HG03196 (cell line): Measurements from ENCODE around the gene VAV3.
"Not testable (repeated sequence)": the region's sequence is repeated elsewhere in the genome, so short reads cannot be mapped to it uniquely, and the experiment has no call there.

Source experiments
- ATAC-seq: cut with Tn5 transposase; IDR thresholded peaks from one replicate; pipeline ENCODE4 v1.9.1; 2021; ENCODE audit not compliant: unreplicated experiment

The VAV3 gene

GRCh38 chr1:107895403-107896191 lies 69.4 kb downstream of the VAV3 start:
- ATAC-seq: no peak

- ATAC-seq: no peak
Observed at GRCh38 chr1:107894605-107895004, 70.4 kb downstream of the VAV3 start.

DNA sequence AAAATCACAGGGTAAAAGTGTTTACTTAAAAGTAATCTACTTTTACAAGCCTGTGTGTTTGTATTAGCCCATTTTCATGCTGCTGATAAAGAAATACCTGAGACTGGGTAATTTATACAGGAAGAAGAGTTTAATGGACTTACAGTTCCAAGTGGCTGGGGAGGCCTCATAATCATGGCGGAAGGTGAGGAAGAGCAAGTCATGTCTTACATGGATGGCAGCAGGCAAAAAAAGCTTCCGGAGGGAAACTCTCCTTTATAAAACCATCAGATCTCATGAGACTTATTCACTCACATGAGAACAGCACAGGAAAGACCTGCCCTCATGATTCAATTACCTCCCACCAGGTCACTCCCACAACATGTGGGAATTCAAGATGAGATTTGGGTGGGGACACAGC lies 71.6 kb downstream of the VAV3 start:
- not testable (repeated sequence) for ATAC-seq

DNA sequence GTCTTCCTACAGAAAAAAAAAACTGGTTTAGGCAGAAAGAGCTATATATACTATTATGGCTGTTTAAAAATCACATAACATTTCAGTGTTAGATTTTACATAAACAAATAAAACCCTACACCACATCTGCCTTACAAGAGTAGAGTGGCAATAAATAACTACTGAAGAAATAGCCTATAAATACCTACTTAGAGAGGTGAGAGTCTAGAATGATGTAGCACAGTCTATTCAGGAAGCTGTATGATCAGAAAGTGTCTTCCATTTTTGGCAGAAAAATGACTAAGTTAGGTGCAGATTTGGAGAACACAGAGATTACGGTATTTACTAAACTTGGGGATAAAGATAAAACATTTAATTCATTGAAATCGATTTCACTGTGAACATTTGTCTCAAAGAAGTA lies 75.5 kb downstream of the VAV3 start:
- no peak for ATAC-seq

DNA sequence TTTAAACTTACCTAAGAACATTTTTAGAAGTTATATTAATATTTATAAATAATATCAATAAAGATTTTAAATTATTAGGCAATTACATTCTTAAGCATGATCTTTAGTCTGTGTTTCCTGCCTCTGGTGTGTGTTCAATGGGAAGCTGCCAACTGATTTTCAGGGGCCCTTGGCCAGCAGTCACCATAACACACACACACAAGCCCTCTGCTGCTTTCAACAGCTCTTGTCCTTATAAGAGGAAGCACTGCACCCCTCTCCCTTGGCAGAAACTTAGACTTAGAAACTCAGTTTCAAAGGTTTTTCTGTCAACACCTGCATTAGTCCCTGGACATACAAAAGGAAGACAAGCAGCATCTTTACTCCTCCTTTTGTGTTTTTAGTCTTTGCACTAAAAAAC lies 81.4 kb downstream of the VAV3 start:
- ATAC-seq: no peak

DNA sequence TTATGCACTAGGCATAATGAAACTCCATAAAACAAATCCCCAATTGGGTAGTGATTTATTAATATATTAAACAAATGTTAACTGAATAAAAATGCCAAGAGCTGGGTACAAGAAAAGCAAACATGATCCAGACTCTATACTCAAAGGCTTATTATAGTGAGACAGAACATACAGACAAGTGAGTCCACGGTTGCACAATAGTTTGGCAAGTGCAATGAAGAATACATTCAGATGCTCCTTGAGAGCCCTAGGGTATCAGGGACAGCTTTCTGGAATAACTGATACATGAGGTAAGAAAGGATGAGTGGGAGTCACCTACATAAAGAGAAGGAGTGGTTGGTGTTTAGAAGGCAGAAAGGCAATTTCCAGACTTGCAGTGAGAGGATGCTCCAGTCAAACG lies 85.1 kb downstream of the VAV3 start:
- no peak for ATAC-seq

- ATAC-seq: no peak
Observed at GRCh38 chr1:107879346-107879745, 85.6 kb downstream of the VAV3 start.

DNA sequence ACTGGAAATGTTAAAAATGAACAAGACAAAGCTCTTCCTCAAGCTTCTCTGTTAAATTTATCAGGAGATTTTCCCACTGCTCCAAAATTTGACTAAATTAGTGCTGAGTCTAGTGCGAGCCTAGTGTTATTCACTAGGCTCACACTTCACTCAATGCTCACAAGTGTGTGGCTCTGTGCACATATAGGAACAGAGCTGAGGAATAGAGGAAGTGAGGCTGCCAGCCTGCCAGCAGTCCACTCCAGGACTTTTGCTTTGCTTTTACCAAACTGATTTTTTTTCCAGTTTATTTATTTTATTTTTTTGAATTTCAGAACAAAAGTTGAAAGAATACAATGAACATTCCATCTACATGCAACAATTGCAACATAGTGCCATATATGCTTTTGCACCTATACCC lies 87.2 kb downstream of the VAV3 start:
- ATAC-seq: no peak

GRCh38 chr1:107877092-107877491 lies 87.9 kb downstream of the VAV3 start:
- no peak for ATAC-seq

GRCh38 chr1:107875689-107876088 lies 89.3 kb downstream of the VAV3 start:
- no peak for ATAC-seq

DNA sequence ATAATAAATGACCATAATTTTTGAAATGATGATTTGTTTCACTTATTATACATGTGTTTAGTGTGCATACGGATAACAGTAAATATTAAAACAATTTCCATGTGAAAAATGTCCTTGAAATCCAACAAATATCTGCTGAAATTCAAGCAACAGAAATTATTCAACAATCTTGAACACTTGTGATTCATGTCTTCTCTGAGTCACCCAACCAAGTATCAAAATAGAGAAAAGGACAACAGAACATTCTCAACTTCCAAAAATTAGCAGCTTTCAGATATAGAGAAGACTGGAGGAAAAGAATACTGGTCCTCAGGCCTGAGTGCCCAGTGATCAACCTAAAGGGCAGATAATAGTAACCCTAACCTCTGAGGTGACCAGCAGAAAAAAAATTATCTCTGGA lies 90.8 kb downstream of the VAV3 start:
- no peak for ATAC-seq

- no peak for ATAC-seq
Observed at GRCh38 chr1:107871687-107872395, 93.1 kb downstream of the VAV3 start.

DNA sequence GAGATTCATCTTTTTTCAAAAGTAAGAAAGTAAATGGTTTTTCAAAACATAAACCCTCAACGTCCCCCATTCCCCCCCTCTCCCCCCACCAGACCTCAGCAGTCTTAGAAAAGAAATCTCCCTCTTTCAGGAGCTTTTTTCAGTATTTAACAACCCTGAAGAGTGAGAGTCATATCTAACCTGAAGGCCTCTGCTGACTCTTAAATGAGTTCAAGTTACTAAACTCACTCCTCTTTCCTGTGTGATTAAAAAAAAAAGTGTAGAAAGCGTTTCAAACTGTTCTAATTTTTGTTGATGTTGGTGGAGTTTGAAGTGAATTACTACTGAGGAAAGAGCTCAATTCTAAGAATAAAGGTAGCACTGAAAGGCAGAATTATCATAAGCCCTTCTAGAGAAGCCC lies 93.7 kb downstream of the VAV3 start:
- ATAC-seq: no peak

- no peak for ATAC-seq
Observed at GRCh38 chr1:107870696-107871095, 94.3 kb downstream of the VAV3 start.

GRCh38 chr1:107867897-107868296 lies 97.1 kb downstream of the VAV3 start:
- no peak for ATAC-seq

DNA sequence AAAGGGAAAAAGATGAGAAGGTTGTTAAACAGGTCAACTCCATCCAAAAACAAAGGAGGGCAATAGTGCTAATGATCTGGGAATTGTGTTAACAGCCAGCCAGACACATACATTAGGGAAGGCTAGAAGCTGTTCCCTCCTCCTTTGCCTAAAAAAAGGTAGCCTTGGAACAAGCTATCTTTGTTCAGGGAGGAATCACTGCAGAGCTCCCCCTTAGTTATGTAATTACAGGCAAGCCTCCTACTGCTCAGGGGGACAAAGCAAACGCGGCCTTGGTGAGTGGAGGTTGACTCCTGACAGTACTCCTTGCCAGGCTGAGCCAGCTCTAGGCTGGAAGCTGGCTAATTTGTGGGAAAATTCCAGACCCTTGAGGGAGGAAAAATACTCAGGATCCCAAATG lies 97.6 kb downstream of the VAV3 start:
- ATAC-seq: no peak

- no peak for ATAC-seq
Observed at GRCh38 chr1:107866870-107867269, 98.1 kb downstream of the VAV3 start.

- ATAC-seq: no peak
Observed at GRCh38 chr1:107865627-107866026, 99.4 kb downstream of the VAV3 start.

DNA sequence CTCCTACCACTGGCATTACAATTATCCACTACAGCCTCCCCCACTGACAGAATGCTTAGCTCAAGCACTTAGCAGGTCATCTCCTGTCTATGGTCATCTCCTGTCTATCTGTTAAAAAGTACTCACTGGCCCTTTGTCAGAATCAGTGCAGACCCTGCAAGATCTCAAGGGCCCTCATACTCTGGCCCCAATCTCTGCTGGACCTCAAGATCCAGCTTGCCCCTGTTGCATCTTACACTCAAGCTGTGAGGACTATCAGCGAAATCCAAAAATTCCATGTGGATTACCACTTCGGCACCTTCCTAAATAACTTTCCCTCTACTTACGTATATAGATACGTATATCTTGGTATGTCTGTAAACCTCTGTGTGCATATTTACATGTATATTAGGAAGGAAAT lies 101.6 kb downstream of the VAV3 start:
- no peak for ATAC-seq

DNA sequence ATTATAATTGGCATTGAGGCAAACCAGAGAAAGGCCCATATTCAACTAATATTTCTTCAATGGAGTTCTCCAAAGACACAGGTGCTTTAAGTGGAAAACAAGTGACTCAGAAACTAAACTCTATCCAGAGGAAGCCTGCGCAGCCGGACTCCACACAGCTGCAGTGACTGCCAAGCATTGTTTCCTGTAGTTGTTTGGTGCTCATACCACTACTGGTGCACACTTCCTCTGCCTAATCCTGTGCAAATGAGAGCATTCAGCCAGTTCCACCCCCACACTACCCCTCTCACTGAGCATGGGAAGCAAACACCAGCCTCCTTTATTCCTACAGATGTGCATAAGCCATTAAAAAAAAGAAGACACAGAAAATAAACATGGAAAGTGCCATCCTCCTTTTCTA lies 102.9 kb downstream of the VAV3 start:
- no peak for ATAC-seq

- no peak for ATAC-seq
Observed at GRCh38 chr1:107858323-107858722, 106.7 kb downstream of the VAV3 start.

DNA sequence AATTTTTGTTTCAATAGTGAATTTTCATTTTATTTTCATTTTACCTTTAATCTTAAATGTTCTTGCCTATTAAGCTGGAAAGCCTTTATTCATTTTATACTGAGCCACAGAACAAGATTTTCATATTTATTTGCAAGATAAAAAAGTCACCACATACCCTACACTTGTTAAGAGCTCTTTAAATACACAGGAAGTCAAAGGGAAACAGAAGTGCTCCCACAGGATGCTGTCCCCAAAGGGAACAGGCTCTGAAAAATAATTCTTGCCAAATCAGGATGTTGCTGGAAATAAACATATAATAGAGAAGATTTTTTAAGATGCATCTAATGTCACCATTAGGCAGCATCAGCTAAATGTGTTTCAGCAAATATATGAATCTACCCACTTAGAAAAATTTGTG lies 113.6 kb downstream of the VAV3 start:
- ATAC-seq: no peak
